HepG2 (cell line): ENCODE measurements around the gene PREX1. TPM values are rescaled to one million over a fixed set of nuclear protein-coding genes. Genes with fewer than 3 reads are reported as not detected.

ENCODE experiments used
- ATAC-seq: fragments of 200-7000 bp; cut with Tn5 transposase; 3 replicates; pipeline ENCODE4 v1.9.1; 2020; ENCODE audit warnings: mild to moderate bottlenecking, moderate library complexity
- BruUV-seq: library from RNA; stranded (reverse); fragments of 400-500 nt; replicated peaks from 2 replicates; lab custom pipeline; 2021; lab: Mats Ljungman, UMichigan
- CTCF ChIA-PET: fragments of 300-600 bp; formaldehyde crosslinking; extraction: SDS; loops from one replicate; lab custom pipeline; 2021; ENCODE audit warnings: low total read pairs, inconsistent platforms, low intra/inter-chr PET ratio; lab: Yijun Ruan, JAX
- POLR2A ChIA-PET: fragments of 350-600 bp; sonication (Branson Sonifier 250); formaldehyde crosslinking; loops from one replicate; lab custom pipeline; 2020; ENCODE audit warnings: antibody characterized with exemption, inconsistent platforms; lab: Yijun Ruan, JAX
- DNase-seq: peaks from one replicate; pipeline ENCODE4 v3.0.0-alpha.2; 2015; ENCODE audit warnings: low spot score
- FAIRE-seq: peaks from 3 replicates; lab custom pipeline; 2011; peaks lifted over from hg19 to GRCh38; lab: Jason Lieb, UNC
- H2AFZ ChIP-seq: one replicate; pipeline ENCODE4 v1.6.1; 2011; ENCODE audit warnings: low read length, inconsistent platforms
- H3K27ac ChIP-seq: fragments of 300-600 bp; 3 replicates; pipeline ENCODE4 v1.8.0; 2011; ENCODE audit warnings: mixed run types, mild to moderate bottlenecking, mixed read lengths, low read length, inconsistent platforms; ENCODE audit not compliant: insufficient read depth; ENCODE audit errors: extremely low read length
- H3K27me3 ChIP-seq, 2 experiments: fragments of 200-600 bp in 1 of 2; 2 replicates in 1 of 2; 3 replicates in 1 of 2; pipeline versions ENCODE4 v1.6.0 to v1.8.0; 2011; ENCODE audit warnings: low read length in 2 of 2, mild to moderate bottlenecking in 2 of 2, moderate library complexity in 2 of 2, inconsistent platforms in 1 of 2; ENCODE audit not compliant: insufficient read depth in 2 of 2, control insufficient read depth in 1 of 2
- H3K36me3 ChIP-seq, 2 experiments: fragments of 200-600 bp in 1 of 2; replicated peaks in 1 of 2; 2 replicates in 1 of 2; 3 replicates in 1 of 2; pipeline versions ENCODE4 v1.5.1 to v1.8.0; 2011; ENCODE audit warnings: low read length in 2 of 2, inconsistent platforms in 1 of 2; ENCODE audit not compliant: insufficient read depth in 2 of 2, control insufficient read depth in 1 of 2
- H3K4me1 ChIP-seq: 2 replicates; pipeline ENCODE4 v1.5.1; 2012; ENCODE audit warnings: low read length, inconsistent platforms; ENCODE audit not compliant: insufficient read depth
- H3K4me2 ChIP-seq: 2 replicates; pipeline ENCODE4 v1.6.0; 2011; ENCODE audit warnings: low read depth, low read length, inconsistent platforms
- H3K4me3 ChIP-seq, 3 experiments: fragments of 200-600 bp in 1 of 3; sonication (generic), shearing (Covaris generic) in 1 of 3; replicated peaks in 1 of 3; 2 replicates each; pipeline ENCODE4 v1.5.1; 2011 to 2016; ENCODE audit warnings: low read length in 3 of 3, inconsistent platforms in 2 of 3, low read depth in 2 of 3, mild to moderate bottlenecking in 2 of 3, control low read depth in 1 of 3, mixed read lengths in 1 of 3; ENCODE audit not compliant: insufficient read depth in 1 of 3
- H3K79me2 ChIP-seq: one replicate; pipeline ENCODE4 v1.6.1; 2011; ENCODE audit warnings: low read length, inconsistent platforms; ENCODE audit not compliant: insufficient read depth
- H3K9ac ChIP-seq: 2 replicates; pipeline ENCODE4 v1.6.0; 2011; ENCODE audit warnings: mild to moderate bottlenecking, low read depth, low read length, inconsistent platforms; ENCODE audit not compliant: insufficient read depth
- H3K9me3 ChIP-seq: 2 replicates; pipeline ENCODE4 v1.5.1; 2012; ENCODE audit warnings: mild to moderate bottlenecking, low read length
- H4K20me1 ChIP-seq: 2 replicates; pipeline ENCODE4 v1.6.0; 2011; ENCODE audit warnings: inconsistent platforms, mild to moderate bottlenecking, low read length, moderate library complexity; ENCODE audit not compliant: insufficient read depth
- KAT7 ChIP-seq: IDR thresholded peaks from 2 replicates; pipeline ENCODE4 v1.6.1; 2018; ENCODE audit warnings: borderline replicate concordance, missing compliant biosample characterization
- MAF1 ChIP-seq: sonication (generic); formaldehyde crosslinking; IDR thresholded peaks from 2 replicates; pipeline ENCODE4 v1.5.0; 2020; ENCODE audit warnings: missing genetic modification reagents, borderline replicate concordance
- TCF12 ChIP-seq, 2 experiments: fragments of 450-650 bp in 1 of 2; sonication (generic) in 1 of 2; formaldehyde crosslinking in 1 of 2; IDR thresholded peaks; 2 replicates each; pipeline versions ENCODE4 v1.6.1 to v1.8.0; 2017 to 2022; ENCODE audit warnings: antibody characterized with exemption in 1 of 2, mild to moderate bottlenecking in 1 of 2, missing genetic modification reagents in 1 of 2, moderate library complexity in 1 of 2
- ZBTB14 ChIP-seq: sonication (generic); formaldehyde crosslinking; IDR thresholded peaks from 2 replicates; pipeline ENCODE4 v1.4.0; 2020; ENCODE audit warnings: missing genetic modification reagents
- ZFX ChIP-seq: sonication (generic); formaldehyde crosslinking; IDR thresholded peaks from 2 replicates; pipeline ENCODE4 v1.4.0; 2020; ENCODE audit warnings: mild to moderate bottlenecking, low read depth, missing genetic modification reagents, moderate library complexity
- ZNF12 ChIP-seq: sonication (generic); formaldehyde crosslinking; IDR thresholded peaks from 2 replicates; pipeline ENCODE4 v1.5.0; 2020; ENCODE audit warnings: missing genetic modification reagents
- ZNF282 ChIP-seq: fragments of 450-650 bp; IDR thresholded peaks from 2 replicates; pipeline ENCODE4 v1.6.1; 2018; ENCODE audit not compliant: partially characterized antibody
- ZNF407 ChIP-seq: sonication (generic); formaldehyde crosslinking; IDR thresholded peaks from one replicate; pipeline ENCODE4 v1.5.1; 2020; ENCODE audit warnings: mild to moderate bottlenecking, missing genetic modification reagents; ENCODE audit errors: not compliant biosample characterization
- ZNF513 ChIP-seq: sonication (generic); formaldehyde crosslinking; conservative IDR thresholded peaks from 2 replicates; pipeline ENCODE4 v1.5.0; 2020; ENCODE audit warnings: missing genetic modification reagents
- ZNF569 ChIP-seq: sonication (generic); formaldehyde crosslinking; IDR thresholded peaks from 2 replicates; pipeline ENCODE4 v1.5.0; 2020; ENCODE audit warnings: mild to moderate bottlenecking, missing genetic modification reagents, moderate library complexity, borderline replicate concordance
- WGBS: methylation state at CpG from one replicate; pipeline ENCODE4 v1.1.6; 2017; ENCODE audit warnings: low lambda C conversion rate; 5-methylcytosine and 5-hydroxymethylcytosine counted together
- in situ Hi-C: cut with HindIII; loops from 2 replicates; pipeline ENCODE4 v1.10.0; 2017; ENCODE audit warnings: low pct_unique_long_range_greater_than_20kb; ENCODE audit not compliant: extremely low pct_ligation_motif_present
- intact Hi-C: fragments of 100-400 bp; cut with micrococcal nuclease; formaldehyde crosslinking; loops from one replicate; pipeline ENCODE4 v1.10.0; 2022; ENCODE audit not compliant: unreplicated experiment
- polyA plus RNA-seq, 8 experiments: library from polyadenylated mRNA; depleted of rRNA in 3 of 8; stranded (reverse) in 7 of 8; unstranded in 1 of 8; fragments of >200 nt; fragmentation: Illumina TruSeq in 4 of 8; extraction: Trizol in 4 of 8; gene quantifications; 2 replicates each; pipeline versions ENCODE4 v1.2.1 to v1.2.3, GENCODE V29; 2011 to 2016; ENCODE audit warnings: low read depth in 4 of 8, missing spikeins in 1 of 8, mixed read lengths in 1 of 8; ENCODE audit not compliant: insufficient read depth in 1 of 8
- total RNA-seq, 5 experiments: library from RNA; depleted of rRNA; stranded (reverse); fragments of >200 nt; fragmentation: Illumina TruSeq; extraction: Trizol; gene quantifications; 2 replicates each; pipeline ENCODE4 v1.2.3, GENCODE V29; 2016; ENCODE audit warnings: low read depth in 1 of 5

The PREX1 gene
- total and polyA plus RNA-seq, 2 of the 13 experiments (the other 11 are each of a cell fraction or from before 2014, with no cell fraction given) = 0.02 to 0.04 TPM

- H4K20me1 ChIP-seq = peaks cover 3% of the 10 kb centered on the region; the same call in 1 of the 2 replicates
- intact Hi-C loops = loop anchor here (1.0 kb wide), 1 partner anchor 25 kb away; no protein-coding TSS in a partner anchor
- ChIA-PET CTCF (interaction anchor here (4.8 kb wide), 1 partner anchor 246 kb away, joined by 173 read pairs; no protein-coding TSS in a partner anchor), POLR2A (no interaction called here)
- no peak overlapping the region for H3K4me3 ChIP-seq
- ATAC-seq (no peak), DNase-seq (no peak), FAIRE-seq (no peak)
- H3K36me3 ChIP-seq = no peaks in the 10 kb centered on the region
- BruUV-seq = no TSS peak
- H3K9ac ChIP-seq = no peak overlapping the region
- H2AFZ ChIP-seq = no peak overlapping the region
- no peaks in the 10 kb centered on the region for H3K79me2 ChIP-seq
- 48% methylated on average over 8 of the region's 8 CpGs for WGBS
- H3K27me3 ChIP-seq = peaks cover 0 to 17% of the 10 kb centered on the region in 2 experiments; a peak in 2 of 5 replicates
- peaks cover 7% of the 10 kb centered on the region; the same call in 1 of the 2 replicates for H3K9me3 ChIP-seq
- no peaks in the 10 kb centered on the region for H3K4me1 ChIP-seq
- in situ Hi-C loops = loop anchor here (5.0 kb wide), 2 partner anchors 62 to 247 kb away; no protein-coding TSS in a partner anchor
- no peak overlapping the region for H3K4me2 ChIP-seq
- no peak overlapping the region for H3K27ac ChIP-seq
- TF ChIP-seq KAT7 (CRISPR knock-in tag) = no peak
- no peak for TF ChIP-seq ZNF282
- TF ChIP-seq TCF12 (IDR thresholded peaks at IDR 0.05) = no peak
- no peak for TF ChIP-seq TCF12 (CRISPR knock-in tag; IDR thresholded peaks at IDR 0.05)
- TF ChIP-seq ZNF513 (CRISPR knock-in tag) = no peak
- no peak for TF ChIP-seq ZNF569 (CRISPR knock-in tag)
- no peak for TF ChIP-seq ZBTB14 (CRISPR knock-in tag)
- no peak for TF ChIP-seq ZFX (CRISPR knock-in tag)
- no peak for TF ChIP-seq MAF1
- no peak for TF ChIP-seq ZNF12 (CRISPR knock-in tag)
- no peak for TF ChIP-seq ZNF407
These were observed 167.9 kb downstream of the PREX1 start for GRCh38 chr20:48659858-48660257.
